Measurements from ENCODE around the gene PLXNA4. TPM values are rescaled to one million over a fixed set of nuclear protein-coding genes. Genes with fewer than 3 reads are reported as not detected.

The PLXNA4 gene
- polyA plus RNA-seq, 2 of the 4 experiments (the other 2 are of a cell fraction): 0.12 to 0.34 TPM

DNA sequence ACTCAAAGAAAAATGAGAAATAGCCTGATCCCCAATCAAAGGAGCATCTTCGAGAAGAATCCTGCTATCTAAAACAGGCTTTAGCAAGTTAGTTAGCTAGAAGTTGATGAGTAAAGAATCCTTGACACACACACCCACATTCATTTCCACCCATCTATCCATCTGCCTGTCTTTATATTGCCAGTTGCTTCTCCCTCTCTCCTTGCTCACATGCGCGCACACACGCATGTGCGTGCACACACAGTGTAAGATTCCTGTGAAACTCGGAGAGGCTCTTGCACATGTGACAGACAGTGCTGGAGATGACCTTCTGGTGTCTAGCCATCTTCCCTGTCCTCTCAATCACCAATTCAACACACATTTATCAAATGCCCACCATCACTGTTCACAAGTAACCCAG is 393.3 kb downstream of the PLXNA4 start:
- FAIRE-seq (no peak), DNase-seq (ENCODE audit: low read depth in 1 of 2, low spot score in 1 of 2) (no peak)

DNA sequence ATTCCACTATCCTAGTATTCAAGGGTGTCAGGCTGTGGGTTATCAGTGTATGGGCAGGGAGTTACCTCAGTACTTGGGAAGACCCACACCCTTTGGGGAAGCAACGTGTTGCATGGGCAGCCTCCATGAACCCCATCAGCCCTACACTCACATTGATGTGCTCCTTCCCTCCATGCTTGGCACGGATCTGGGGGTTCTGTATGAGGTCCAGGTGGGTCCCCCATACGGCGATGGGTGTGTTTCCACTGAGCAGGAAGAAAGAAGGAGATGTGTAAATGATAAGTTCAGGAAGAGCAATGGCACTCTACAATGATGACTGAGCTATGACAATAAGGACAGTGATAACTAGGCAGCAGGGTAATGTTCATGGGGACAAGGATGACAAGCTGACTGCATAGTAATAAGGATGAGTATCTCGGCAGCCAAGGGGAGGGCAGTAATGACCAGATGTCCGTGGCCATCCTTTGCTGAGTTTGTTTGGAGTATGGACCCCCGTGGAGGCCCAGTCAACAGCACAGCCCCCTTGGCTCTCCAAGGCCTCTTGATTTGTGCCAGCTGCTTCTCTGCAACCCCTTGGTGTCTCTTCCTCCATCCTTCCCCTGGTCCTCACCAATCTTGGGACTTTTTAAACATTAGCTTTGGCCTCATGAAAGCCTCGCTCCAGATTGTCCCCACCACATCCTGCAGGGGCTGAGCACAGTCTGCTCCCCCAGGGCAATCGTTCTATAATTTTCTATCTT is 394.2 kb downstream of the PLXNA4 start:
- FAIRE-seq: no peak
- CTCF ChIA-PET: interaction anchor here (1.2 to 1.8 kb wide), 2 partner anchors 12 to 237 kb away, joined by 3 to 4 read pairs; no protein-coding TSS in a partner anchor
- POLR2A ChIA-PET: no interaction called here

More for the DNA sequence above, 393.3 kb downstream of the PLXNA4 start:
- peaks cover 20% of the 10 kb centered on the region for H3K9me3 ChIP-seq
- ChIA-PET POLR2A (no interaction called here), CTCF (interaction anchor here (0.6 to 1.8 kb wide), 3 partner anchors 11 to 238 kb away, joined by 3 to 4 read pairs (median 4); no protein-coding TSS in a partner anchor)
- no peak overlapping the region for H3K4me3 ChIP-seq
- no peak for ATAC-seq
- WGBS (ENCODE audit: missing lambda C conversion rate): 89% methylated on average over 6 of the region's 6 CpGs
- H3K4me2 ChIP-seq: no peak overlapping the region
- no peak overlapping the region for H3K27ac ChIP-seq
- H3K4me1 ChIP-seq: no peaks in the 10 kb centered on the region
- TF ChIP-seq TFCP2L1 (CRISPR knock-in tag; IDR thresholded peaks at IDR 0.05): no peak
- TF ChIP-seq RAD21 (conservative IDR thresholded peaks at IDR 0.05 in 1 of 2, IDR thresholded peaks at IDR 0.05 in 1 of 2): no peak
- no peak for TF ChIP-seq HDAC2 (IDR thresholded peaks at IDR 0.05)
- no peak for TF ChIP-seq SREBF2 (IDR thresholded peaks at IDR 0.05)
- no peak for TF ChIP-seq JUNB (IDR thresholded peaks at IDR 0.05)
- no peak for TF ChIP-seq NR3C1 (IDR thresholded peaks at IDR 0.05)
- TF ChIP-seq RFX5 (IDR thresholded peaks at IDR 0.05): no peak
- TF ChIP-seq NPAS2 (CRISPR knock-in tag; IDR thresholded peaks at IDR 0.05; ENCODE audit: borderline replicate concordance): no peak
- TF ChIP-seq KDM1A (IDR thresholded peaks at IDR 0.05; ENCODE audit: low read depth): no peak
- TF ChIP-seq EHMT2 (IDR thresholded peaks at IDR 0.05; ENCODE audit: low read depth): no peak
- no peak for TF ChIP-seq HOXB13 (CRISPR knock-in tag; IDR thresholded peaks at IDR 0.05; ENCODE audit: low read depth)
- no peak for TF ChIP-seq ZSCAN20 (CRISPR knock-in tag; IDR thresholded peaks at IDR 0.05)
- TF ChIP-seq CBX8 (IDR thresholded peaks at IDR 0.05): no peak
- no peak for TF ChIP-seq PHF8 (IDR thresholded peaks at IDR 0.05; ENCODE audit: borderline replicate concordance, low read depth)
- TF ChIP-seq, protein P1, sequence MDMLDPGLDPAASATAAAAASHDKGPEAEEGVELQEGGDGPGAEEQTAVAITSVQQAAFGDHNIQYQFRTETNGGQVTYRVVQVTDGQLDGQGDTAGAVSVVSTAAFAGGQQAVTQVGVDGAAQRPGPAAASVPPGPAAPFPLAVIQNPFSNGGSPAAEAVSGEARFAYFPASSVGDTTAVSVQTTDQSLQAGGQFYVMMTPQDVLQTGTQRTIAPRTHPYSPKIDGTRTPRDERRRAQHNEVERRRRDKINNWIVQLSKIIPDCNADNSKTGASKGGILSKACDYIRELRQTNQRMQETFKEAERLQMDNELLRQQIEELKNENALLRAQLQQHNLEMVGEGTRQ (IDR thresholded peaks at IDR 0.05): no peak
- no peak for TF ChIP-seq GATA3 (IDR thresholded peaks at IDR 0.05; ENCODE audit: borderline replicate concordance)

More for the DNA sequence above, 394.2 kb downstream of the PLXNA4 start:
- Histone ChIP-seq H3K4me2 (no peak overlapping the region), H3K27ac (no peak overlapping the region), H3K4me3 (no peak overlapping the region), H3K4me1 (no peaks in the 10 kb centered on the region), H3K9me3 (peaks cover 11% of the 10 kb centered on the region; the same call in 2 of the 3 replicates)
- 44% methylated on average over 9 of the region's 9 CpGs for WGBS (ENCODE audit: missing lambda C conversion rate)
- DNase-seq (ENCODE audit: low read depth in 1 of 2, low spot score in 1 of 2): no peak
- TF ChIP-seq RARB (CRISPR knock-in tag; IDR thresholded peaks at IDR 0.05): no peak
- TF ChIP-seq KDM1A (IDR thresholded peaks at IDR 0.05; ENCODE audit: low read depth): no peak
- no peak for TF ChIP-seq NFE2L2 (conservative IDR thresholded peaks at IDR 0.05; ENCODE audit: low read length)
- no peak for TF ChIP-seq EHMT2 (IDR thresholded peaks at IDR 0.05; ENCODE audit: low read depth)
- TF ChIP-seq EP300 (IDR thresholded peaks at IDR 0.05): no peak
- no peak for TF ChIP-seq SREBF2 (IDR thresholded peaks at IDR 0.05)
- no peak for TF ChIP-seq RFX5 (IDR thresholded peaks at IDR 0.05)
- TF ChIP-seq, protein P2, sequence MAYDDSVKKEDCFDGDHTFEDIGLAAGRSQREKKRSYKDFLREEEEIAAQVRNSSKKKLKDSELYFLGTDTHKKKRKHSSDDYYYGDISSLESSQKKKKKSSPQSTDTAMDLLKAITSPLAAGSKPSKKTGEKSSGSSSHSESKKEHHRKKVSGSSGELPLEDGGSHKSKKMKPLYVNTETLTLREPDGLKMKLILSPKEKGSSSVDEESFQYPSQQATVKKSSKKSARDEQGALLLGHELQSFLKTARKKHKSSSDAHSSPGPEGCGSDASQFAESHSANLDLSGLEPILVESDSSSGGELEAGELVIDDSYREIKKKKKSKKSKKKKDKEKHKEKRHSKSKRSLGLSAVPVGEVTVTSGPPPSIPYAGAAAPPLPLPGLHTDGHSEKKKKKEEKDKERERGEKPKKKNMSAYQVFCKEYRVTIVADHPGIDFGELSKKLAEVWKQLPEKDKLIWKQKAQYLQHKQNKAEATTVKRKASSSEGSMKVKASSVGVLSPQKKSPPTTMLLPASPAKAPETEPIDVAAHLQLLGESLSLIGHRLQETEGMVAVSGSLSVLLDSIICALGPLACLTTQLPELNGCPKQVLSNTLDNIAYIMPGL (CRISPR knock-in tag; IDR thresholded peaks at IDR 0.05; ENCODE audit: borderline replicate concordance): no peak
- no peak for TF ChIP-seq HOXB13 (CRISPR knock-in tag; IDR thresholded peaks at IDR 0.05; ENCODE audit: low read depth)
- TF ChIP-seq CBX2 (IDR thresholded peaks at IDR 0.05; ENCODE audit: borderline replicate concordance, low read depth): no peak
- TF ChIP-seq BHLHE40 (IDR thresholded peaks at IDR 0.05; ENCODE audit: low read depth, low read length): no peak
- no peak for TF ChIP-seq MAZ (IDR thresholded peaks at IDR 0.05; ENCODE audit: borderline replicate concordance, low read depth, low read length)
- no peak for TF ChIP-seq FOXS1 (CRISPR knock-in tag; IDR thresholded peaks at IDR 0.05)
- TF ChIP-seq, protein P1 (IDR thresholded peaks at IDR 0.05): no peak
- no peak for ATAC-seq

Measured in A549 (cell line).